Activated T-cell treated with anti-CD3 and anti-CD28 coated beads, Interleukin-2, amount 50 U/mL, for 24 hours (primary cell): ENCODE measurements around the gene KRT77.
A peak's percentile ranks its signal among the peaks of the same experiment; 100 is the strongest.

Experiments used
- DNase-seq: peaks from one replicate; pipeline ENCODE4 v3.0.0-alpha.2; 2020
- H3K27ac Mint-ChIP-seq: 2 replicates; pipeline ENCODE4 v1.8.0; 2020; ENCODE audit warnings: mild to moderate bottlenecking, mixed read lengths
- H3K27me3 Mint-ChIP-seq: 2 replicates; pipeline ENCODE4 v1.8.0; 2020; ENCODE audit warnings: mixed read lengths
- H3K36me3 Mint-ChIP-seq: 2 replicates; pipeline ENCODE4 v1.8.0; 2020; ENCODE audit warnings: low read depth, mixed read lengths
- H3K4me1 Mint-ChIP-seq: 2 replicates; pipeline ENCODE4 v1.8.0; 2020; ENCODE audit warnings: low read depth, mixed read lengths
- H3K4me3 Mint-ChIP-seq: 2 replicates; pipeline ENCODE4 v1.8.0; 2020; ENCODE audit warnings: mild to moderate bottlenecking, moderate library complexity, mixed read lengths
- H3K9me3 Mint-ChIP-seq: 2 replicates; pipeline ENCODE4 v1.8.0; 2020; ENCODE audit warnings: mixed read lengths

The KRT77 gene

DNA sequence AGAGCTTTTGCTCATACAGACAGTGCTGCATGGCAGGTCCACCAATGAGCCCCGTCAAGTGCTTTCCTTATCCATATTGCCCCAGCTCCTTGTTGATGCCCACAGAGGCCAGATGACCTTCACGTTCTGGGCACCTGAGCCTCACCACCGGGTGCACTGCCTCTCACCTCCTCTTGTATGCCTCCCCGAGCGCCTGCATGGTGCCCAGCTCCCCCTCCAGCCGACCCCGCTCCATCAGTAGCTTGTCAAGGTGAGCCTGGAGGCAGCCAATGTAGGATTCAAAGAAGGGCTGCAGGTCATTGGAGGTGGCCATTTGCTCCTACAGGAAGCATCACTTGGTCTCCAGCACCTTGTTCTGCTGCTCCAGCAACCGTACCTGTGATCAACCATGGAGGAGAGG lies 31.8 kb upstream of the KRT77 start:
- Mint-ChIP-seq H3K27ac (no peak overlapping the region), H3K4me1 (no peaks in the 10 kb centered on the region), H3K36me3 (no peaks in the 10 kb centered on the region), H3K4me3 (no peak overlapping the region), H3K27me3 (peaks cover 5% of the 10 kb centered on the region), H3K9me3 (no peaks in the 10 kb centered on the region)
- DNase-seq, result no peak

GRCh38 chr12:52730793-52731192 lies 27.5 kb upstream of the KRT77 start:
- H3K27me3 Mint-ChIP-seq, result peaks cover 3% of the 10 kb centered on the region
- no peak overlapping the region for H3K4me3 Mint-ChIP-seq
- DNase-seq, result no peak
- no peak overlapping the region for H3K27ac Mint-ChIP-seq
- no peaks in the 10 kb centered on the region for H3K9me3 Mint-ChIP-seq
- no peaks in the 10 kb centered on the region for H3K4me1 Mint-ChIP-seq
- H3K36me3 Mint-ChIP-seq, result no peaks in the 10 kb centered on the region

- Mint-ChIP-seq H3K27me3 (peaks cover 3% of the 10 kb centered on the region), H3K36me3 (no peaks in the 10 kb centered on the region), H3K27ac (no peak overlapping the region), H3K9me3 (no peaks in the 10 kb centered on the region), H3K4me3 (no peak overlapping the region), H3K4me1 (no peaks in the 10 kb centered on the region)
- no peak for DNase-seq
These were observed 27.1 kb upstream of the KRT77 start for GRCh38 chr12:52730383-52730782.

DNA sequence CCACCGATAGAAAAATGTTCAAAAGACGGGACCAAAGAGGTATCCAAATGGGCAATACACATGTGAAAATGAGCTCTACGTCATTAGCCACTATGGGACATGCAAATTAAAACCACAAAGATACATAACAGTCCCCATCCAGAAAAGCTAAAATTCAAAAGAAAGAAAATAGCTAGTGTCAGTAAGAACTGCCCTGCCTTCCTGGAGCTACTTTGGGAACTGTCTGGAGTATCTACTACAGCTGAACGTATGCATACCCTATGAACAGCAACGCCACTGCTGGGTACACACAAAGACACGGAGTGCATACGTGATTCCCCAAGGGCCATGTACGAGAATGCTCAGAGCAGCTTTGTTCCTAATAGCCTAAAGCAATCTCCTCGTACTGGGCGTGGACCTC lies 25.8 kb upstream of the KRT77 start:
- Mint-ChIP-seq H3K9me3 (no peaks in the 10 kb centered on the region), H3K36me3 (no peaks in the 10 kb centered on the region), H3K27me3 (no peaks in the 10 kb centered on the region)

GRCh38 chr12:52728374-52728773 lies 25.1 kb upstream of the KRT77 start:
- no peak overlapping the region for H3K4me3 Mint-ChIP-seq
- H3K9me3 Mint-ChIP-seq, result no peaks in the 10 kb centered on the region
- H3K27me3 Mint-ChIP-seq, result no peaks in the 10 kb centered on the region
- no peaks in the 10 kb centered on the region for H3K4me1 Mint-ChIP-seq
- DNase-seq, result no peak
- no peaks in the 10 kb centered on the region for H3K36me3 Mint-ChIP-seq
- no peak overlapping the region for H3K27ac Mint-ChIP-seq

More for the DNA sequence above, 25.8 kb upstream of the KRT77 start:
- Mint-ChIP-seq H3K27ac (no peak overlapping the region), H3K4me3 (no peak overlapping the region), H3K4me1 (no peaks in the 10 kb centered on the region)
- no peak for DNase-seq

- H3K36me3 Mint-ChIP-seq, result no peaks in the 10 kb centered on the region
- H3K27ac Mint-ChIP-seq, result no peak overlapping the region
- no peak for DNase-seq
- no peak overlapping the region for H3K4me3 Mint-ChIP-seq
- no peaks in the 10 kb centered on the region for H3K27me3 Mint-ChIP-seq
- H3K9me3 Mint-ChIP-seq, result no peaks in the 10 kb centered on the region
- H3K4me1 Mint-ChIP-seq, result no peaks in the 10 kb centered on the region
These were observed 23.7 kb upstream of the KRT77 start for GRCh38 chr12:52727037-52727436.

DNA sequence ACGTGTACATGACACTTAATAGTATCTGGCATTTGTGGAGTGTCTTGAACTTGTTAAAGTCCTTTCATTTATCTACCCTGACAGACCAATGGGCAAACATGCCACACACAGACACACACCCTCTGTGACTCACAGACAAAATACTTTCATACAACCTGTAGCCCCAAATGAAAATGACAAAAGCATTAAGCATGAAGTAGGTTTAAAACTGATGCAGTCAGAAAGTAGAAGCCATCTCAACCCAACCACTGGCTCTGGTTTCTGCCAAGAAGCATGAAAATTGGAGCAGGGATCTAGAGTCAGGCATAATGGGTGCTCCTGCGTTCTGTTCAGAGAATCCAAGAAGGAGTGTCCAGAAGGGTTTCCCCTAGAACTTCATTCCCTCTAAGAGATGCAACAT lies 23.1 kb upstream of the KRT77 start:
- no peaks in the 10 kb centered on the region for H3K27me3 Mint-ChIP-seq
- H3K36me3 Mint-ChIP-seq, result no peaks in the 10 kb centered on the region
- H3K27ac Mint-ChIP-seq, result no peak overlapping the region
- DNase-seq, result no peak
- no peak overlapping the region for H3K4me3 Mint-ChIP-seq
- no peaks in the 10 kb centered on the region for H3K9me3 Mint-ChIP-seq
- no peaks in the 10 kb centered on the region for H3K4me1 Mint-ChIP-seq

DNA sequence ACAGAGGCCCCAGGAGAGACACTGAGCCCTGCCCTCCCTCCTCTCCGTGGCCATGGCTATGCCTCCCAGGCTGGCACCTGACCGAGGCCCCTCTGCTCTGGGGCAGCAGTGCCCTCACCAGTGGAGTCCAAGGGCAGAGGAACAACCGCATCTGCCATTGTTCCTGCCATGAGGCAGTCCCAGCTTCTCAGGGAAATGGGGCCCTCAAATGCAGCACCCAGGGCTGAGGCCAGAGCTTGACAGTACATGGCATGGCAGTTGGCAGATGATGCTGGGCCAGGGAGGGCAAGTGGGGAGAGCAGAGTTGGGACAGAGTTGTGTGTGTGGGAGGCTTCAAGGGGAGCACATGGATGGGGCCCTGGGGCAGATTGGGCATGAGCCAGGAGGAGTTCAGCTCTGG lies 21.1 kb upstream of the KRT77 start:
- Mint-ChIP-seq H3K4me1 (no peaks in the 10 kb centered on the region), H3K36me3 (no peaks in the 10 kb centered on the region), H3K27me3 (no peaks in the 10 kb centered on the region), H3K27ac (no peak overlapping the region), H3K9me3 (no peaks in the 10 kb centered on the region), H3K4me3 (no peak overlapping the region)
- DNase-seq, result no peak

GRCh38 chr12:52722680-52723079 lies 19.4 kb upstream of the KRT77 start:
- Mint-ChIP-seq H3K27ac (no peak overlapping the region), H3K27me3 (no peaks in the 10 kb centered on the region), H3K4me3 (no peak overlapping the region), H3K36me3 (no peaks in the 10 kb centered on the region), H3K9me3 (no peaks in the 10 kb centered on the region), H3K4me1 (no peaks in the 10 kb centered on the region)
- no peak for DNase-seq

DNA sequence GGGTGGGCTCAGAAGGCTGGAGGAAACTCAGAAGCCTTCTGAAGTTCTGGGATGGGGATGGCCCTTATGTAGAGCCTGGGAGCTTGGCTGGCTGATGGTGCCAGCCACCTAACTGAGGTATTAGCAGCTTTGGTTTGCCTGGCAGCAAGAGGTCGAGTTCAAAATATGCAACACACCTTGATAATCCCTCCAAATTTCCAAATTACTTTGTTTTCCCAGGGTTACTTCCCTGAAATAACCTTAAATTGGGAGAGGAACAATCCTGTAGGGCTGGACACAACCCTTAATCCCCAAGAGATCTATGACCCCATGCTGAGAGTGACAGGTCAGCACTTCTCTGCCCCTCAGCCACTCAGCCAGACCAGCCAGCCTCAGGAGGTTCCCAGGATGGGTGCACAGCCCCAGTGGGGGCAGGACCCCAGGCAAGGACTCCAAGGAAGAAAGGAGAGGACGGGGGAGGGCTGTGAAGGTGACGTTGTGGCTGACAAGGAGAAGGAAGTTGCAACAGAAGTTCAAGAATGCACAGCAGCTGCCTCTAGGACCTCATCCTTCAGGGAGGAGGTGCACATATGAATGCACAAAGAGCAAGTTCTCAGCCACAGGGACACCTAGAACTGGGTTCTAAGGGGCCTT lies 18.6 kb upstream of the KRT77 start:
- Mint-ChIP-seq H3K4me1 (no peaks in the 10 kb centered on the region), H3K9me3 (no peaks in the 10 kb centered on the region), H3K27ac (no peak overlapping the region), H3K36me3 (no peaks in the 10 kb centered on the region), H3K4me3 (no peak overlapping the region), H3K27me3 (no peaks in the 10 kb centered on the region)
- no peak for DNase-seq

DNA sequence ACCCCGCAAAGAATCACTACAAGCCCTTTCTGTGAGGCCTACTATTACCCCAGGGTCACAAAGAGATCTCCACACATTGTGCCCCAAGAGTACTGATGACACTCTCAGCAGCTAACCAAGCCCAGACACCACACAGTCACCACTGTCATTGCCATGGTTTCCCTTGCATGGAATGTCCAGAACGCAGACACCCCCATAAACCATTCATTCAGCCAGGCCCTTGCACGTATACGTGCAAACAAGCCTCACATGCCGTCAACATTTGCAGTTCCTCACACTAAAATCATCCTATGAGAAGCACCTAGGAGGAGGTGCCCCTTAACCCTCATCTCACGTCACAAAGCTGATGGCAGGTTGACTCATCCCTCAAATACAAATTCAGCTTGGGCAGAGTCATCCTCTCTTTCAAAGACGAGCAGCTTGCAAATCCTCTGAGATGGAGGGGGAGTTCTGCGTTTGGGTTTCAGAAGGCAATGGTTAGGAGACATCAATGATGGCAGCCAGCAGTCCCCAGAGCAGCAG lies 17.1 kb upstream of the KRT77 start:
- no peak for DNase-seq
- no peaks in the 10 kb centered on the region for H3K4me1 Mint-ChIP-seq
- peaks cover 13% of the 10 kb centered on the region for H3K27me3 Mint-ChIP-seq
- H3K9me3 Mint-ChIP-seq, result no peaks in the 10 kb centered on the region
- H3K27ac Mint-ChIP-seq, result no peak overlapping the region
- no peak overlapping the region for H3K4me3 Mint-ChIP-seq
- no peaks in the 10 kb centered on the region for H3K36me3 Mint-ChIP-seq

GRCh38 chr12:52716061-52716460 lies 12.7 kb upstream of the KRT77 start:
- peaks cover 13% of the 10 kb centered on the region for H3K4me1 Mint-ChIP-seq
- H3K4me3 Mint-ChIP-seq, result no peak overlapping the region
- H3K36me3 Mint-ChIP-seq, result no peaks in the 10 kb centered on the region
- DNase-seq, result no peak
- no peaks in the 10 kb centered on the region for H3K9me3 Mint-ChIP-seq
- no peak overlapping the region for H3K27ac Mint-ChIP-seq
- H3K27me3 Mint-ChIP-seq, result peaks cover 41% of the 10 kb centered on the region

GRCh38 chr12:52715416-52715815 lies 12.1 kb upstream of the KRT77 start:
- no peak overlapping the region for H3K27ac Mint-ChIP-seq
- peaks cover 41% of the 10 kb centered on the region for H3K27me3 Mint-ChIP-seq
- no peaks in the 10 kb centered on the region for H3K9me3 Mint-ChIP-seq
- H3K4me3 Mint-ChIP-seq, result no peak overlapping the region
- DNase-seq, result no peak
- H3K36me3 Mint-ChIP-seq, result no peaks in the 10 kb centered on the region
- peaks cover 13% of the 10 kb centered on the region for H3K4me1 Mint-ChIP-seq

DNA sequence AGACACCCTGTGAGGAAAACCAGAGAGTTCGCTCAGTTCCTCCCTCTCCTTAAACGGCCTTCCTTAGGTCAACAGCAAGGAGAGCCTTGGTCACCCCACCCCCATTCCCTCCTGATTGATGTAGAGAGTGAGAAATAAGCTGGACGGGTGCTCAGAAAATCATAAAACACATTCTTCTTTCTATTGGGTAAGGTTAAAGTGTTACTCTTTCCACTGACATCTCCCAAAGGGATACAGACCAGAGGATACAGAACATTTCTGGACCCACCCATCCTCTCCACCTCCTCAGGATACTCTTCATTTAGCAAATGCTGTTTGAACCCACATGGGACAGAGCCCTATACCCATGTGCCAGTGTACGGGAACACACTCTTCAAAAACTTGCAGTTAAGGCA lies 11.6 kb upstream of the KRT77 start:
- no peak overlapping the region for H3K27ac Mint-ChIP-seq
- H3K4me1 Mint-ChIP-seq, result peaks cover 13% of the 10 kb centered on the region
- peak overlapping the region; percentile 8 for H3K4me3 Mint-ChIP-seq
- H3K27me3 Mint-ChIP-seq, result peaks cover 41% of the 10 kb centered on the region
- no peak for DNase-seq
- H3K36me3 Mint-ChIP-seq, result no peaks in the 10 kb centered on the region
- H3K9me3 Mint-ChIP-seq, result no peaks in the 10 kb centered on the region

DNA sequence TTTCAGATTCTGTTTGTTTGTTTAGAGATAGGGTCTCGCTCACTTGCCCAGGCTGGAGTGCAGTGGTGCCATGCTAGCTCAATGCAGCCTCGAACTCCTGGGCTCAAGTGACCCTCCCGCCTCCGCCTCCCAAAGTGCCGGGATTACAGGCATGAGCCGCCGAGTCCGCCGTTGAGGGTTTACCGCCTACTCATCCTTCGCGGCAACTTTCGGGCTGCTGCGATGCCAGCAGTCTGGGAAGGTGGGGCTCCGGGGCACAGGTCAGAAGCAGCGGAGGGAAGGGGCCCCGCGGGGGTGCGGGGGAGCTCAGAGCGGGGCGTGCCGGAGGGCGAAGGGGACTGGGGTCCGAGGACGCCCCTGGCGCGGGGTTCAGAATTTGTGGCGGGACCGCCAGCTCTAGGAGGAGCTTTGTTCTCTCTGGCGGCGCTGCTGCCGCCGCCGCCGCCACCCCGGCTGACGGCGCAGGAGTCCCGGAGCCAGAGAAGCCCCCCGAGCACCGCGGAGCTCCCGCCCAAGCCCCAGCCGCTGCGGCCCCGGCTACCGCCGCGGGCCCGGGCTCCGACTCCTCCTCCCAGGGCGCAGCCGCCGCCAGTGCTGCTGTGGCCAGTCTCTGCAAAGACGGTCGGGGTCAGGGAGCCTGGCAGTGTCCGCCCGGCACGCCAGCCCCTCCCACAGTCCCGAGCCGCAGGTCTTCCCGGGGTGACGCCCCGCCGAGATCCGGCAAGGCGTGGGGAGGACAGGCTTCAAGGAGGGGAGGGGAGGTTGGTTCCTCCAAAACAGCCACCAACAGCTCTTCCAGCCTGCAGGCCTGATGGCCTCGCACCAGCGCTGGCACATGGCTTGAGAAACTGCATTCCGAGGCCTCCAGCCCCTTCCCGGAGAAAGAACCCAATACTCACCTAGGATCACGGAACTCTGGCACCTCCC lies 10.9 kb upstream of the KRT77 start:
- Mint-ChIP-seq H3K4me3 (peak overlapping the region; percentile 61), H3K27ac (no peak overlapping the region), H3K9me3 (no peaks in the 10 kb centered on the region), H3K27me3 (peaks cover 41% of the 10 kb centered on the region), H3K36me3 (no peaks in the 10 kb centered on the region), H3K4me1 (peaks cover 13% of the 10 kb centered on the region)
- DNase-seq, result peak; percentile 55
